ENCODE data around the gene RGS3. TPM values are rescaled to one million over a fixed set of nuclear protein-coding genes. Genes with fewer than 3 reads are reported as not detected.

RGS3 gene
- total and polyA plus RNA-seq, 2 of the 13 experiments (the other 11 are each of a cell fraction or from before 2014, with no cell fraction given), result 17.1 to 28.8 TPM

DNA sequence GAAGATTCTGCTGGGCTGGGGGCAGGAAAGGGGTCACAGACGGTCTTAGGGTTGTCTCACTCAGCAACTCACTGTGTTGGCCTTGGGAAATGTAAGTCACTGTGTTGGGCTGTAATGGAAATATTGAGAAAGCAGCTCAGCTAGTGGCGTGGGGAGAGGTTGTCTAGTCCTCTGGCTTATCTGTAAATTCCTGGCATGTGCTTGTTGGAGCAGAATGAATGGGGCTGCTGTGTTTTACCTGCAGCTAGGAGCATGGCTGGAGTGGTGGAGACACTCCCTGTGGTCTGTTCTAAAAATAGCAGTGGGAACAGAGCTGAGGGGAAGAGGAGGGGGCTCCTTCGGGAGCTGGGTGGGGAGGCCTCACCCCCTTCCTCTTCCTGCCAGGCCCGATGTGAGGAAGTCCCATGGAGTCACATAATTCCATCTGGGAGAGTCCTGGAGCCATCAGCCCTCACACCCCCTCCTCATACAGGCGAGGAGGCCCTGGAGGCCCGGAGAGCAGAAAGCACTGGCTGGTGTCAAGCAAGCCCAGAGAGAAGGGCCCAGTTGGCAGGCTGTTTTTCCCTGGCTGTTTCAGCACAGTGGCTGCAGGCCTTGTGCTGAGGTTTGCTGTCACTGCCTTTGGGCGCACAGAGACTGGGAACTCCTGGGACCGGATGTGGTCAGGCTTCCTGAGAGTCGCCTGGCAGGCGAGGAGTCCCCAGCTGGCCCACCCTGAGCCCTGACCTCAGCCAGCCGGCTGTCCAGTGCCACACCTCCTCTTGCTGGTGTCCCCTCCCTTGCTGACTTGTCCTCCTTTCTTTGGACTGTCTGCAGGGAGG, 84.9 kb downstream of the RGS3 start (continued):
- TF ChIP-seq NCOA5 (CRISPR knock-in tag; IDR thresholded peaks at IDR 0.05) (no peak), ATF1 (CRISPR knock-in tag; IDR thresholded peaks at IDR 0.05) (no peak), ZSCAN21 (CRISPR knock-in tag; IDR thresholded peaks at IDR 0.05; ENCODE audit: borderline replicate concordance) (no peak), ZNF788 (CRISPR knock-in tag; IDR thresholded peaks at IDR 0.05; ENCODE audit: borderline replicate concordance) (no peak), KAT2B (IDR thresholded peaks at IDR 0.05; ENCODE audit: borderline replicate concordance, low read depth, low read length) (no peak), RAD51 (IDR thresholded peaks at IDR 0.05; ENCODE audit: borderline replicate concordance) (no peak), MIER2 (CRISPR knock-in tag; IDR thresholded peaks at IDR 0.05) (no peak), SIX4 (CRISPR knock-in tag; IDR thresholded peaks at IDR 0.05) (0 out of 2 replicates have a peak, but pooled peaks have one; percentile 39), ZBTB1 (CRISPR knock-in tag; IDR thresholded peaks at IDR 0.05; ENCODE audit: borderline replicate concordance) (no peak), ZSCAN20 (CRISPR knock-in tag; IDR thresholded peaks at IDR 0.05; ENCODE audit: borderline replicate concordance) (no peak), NRL (CRISPR knock-in tag; IDR thresholded peaks at IDR 0.05; ENCODE audit: borderline replicate concordance) (0 out of 2 replicates have a peak, but pooled peaks have one; percentile 33), TBP (CRISPR knock-in tag; IDR thresholded peaks at IDR 0.05) (no peak), ZBTB20 (CRISPR knock-in tag; IDR thresholded peaks at IDR 0.05; ENCODE audit: borderline replicate concordance, low read depth) (no peak), SIX1 (CRISPR knock-in tag; IDR thresholded peaks at IDR 0.05; ENCODE audit: borderline replicate concordance) (no peak)
- TF ChIP-seq, protein P1, sequence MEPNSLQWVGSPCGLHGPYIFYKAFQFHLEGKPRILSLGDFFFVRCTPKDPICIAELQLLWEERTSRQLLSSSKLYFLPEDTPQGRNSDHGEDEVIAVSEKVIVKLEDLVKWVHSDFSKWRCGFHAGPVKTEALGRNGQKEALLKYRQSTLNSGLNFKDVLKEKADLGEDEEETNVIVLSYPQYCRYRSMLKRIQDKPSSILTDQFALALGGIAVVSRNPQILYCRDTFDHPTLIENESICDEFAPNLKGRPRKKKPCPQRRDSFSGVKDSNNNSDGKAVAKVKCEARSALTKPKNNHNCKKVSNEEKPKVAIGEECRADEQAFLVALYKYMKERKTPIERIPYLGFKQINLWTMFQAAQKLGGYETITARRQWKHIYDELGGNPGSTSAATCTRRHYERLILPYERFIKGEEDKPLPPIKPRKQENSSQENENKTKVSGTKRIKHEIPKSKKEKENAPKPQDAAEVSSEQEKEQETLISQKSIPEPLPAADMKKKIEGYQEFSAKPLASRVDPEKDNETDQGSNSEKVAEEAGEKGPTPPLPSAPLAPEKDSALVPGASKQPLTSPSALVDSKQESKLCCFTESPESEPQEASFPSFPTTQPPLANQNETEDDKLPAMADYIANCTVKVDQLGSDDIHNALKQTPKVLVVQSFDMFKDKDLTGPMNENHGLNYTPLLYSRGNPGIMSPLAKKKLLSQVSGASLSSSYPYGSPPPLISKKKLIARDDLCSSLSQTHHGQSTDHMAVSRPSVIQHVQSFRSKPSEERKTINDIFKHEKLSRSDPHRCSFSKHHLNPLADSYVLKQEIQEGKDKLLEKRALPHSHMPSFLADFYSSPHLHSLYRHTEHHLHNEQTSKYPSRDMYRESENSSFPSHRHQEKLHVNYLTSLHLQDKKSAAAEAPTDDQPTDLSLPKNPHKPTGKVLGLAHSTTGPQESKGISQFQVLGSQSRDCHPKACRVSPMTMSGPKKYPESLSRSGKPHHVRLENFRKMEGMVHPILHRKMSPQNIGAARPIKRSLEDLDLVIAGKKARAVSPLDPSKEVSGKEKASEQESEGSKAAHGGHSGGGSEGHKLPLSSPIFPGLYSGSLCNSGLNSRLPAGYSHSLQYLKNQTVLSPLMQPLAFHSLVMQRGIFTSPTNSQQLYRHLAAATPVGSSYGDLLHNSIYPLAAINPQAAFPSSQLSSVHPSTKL (CRISPR knock-in tag; IDR thresholded peaks at IDR 0.05), result peak; percentile 68; the same call in 1 of the 2 replicates
- TF ChIP-seq, protein P2, sequence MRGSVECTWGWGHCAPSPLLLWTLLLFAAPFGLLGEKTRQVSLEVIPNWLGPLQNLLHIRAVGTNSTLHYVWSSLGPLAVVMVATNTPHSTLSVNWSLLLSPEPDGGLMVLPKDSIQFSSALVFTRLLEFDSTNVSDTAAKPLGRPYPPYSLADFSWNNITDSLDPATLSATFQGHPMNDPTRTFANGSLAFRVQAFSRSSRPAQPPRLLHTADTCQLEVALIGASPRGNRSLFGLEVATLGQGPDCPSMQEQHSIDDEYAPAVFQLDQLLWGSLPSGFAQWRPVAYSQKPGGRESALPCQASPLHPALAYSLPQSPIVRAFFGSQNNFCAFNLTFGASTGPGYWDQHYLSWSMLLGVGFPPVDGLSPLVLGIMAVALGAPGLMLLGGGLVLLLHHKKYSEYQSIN (CRISPR knock-in tag; IDR thresholded peaks at IDR 0.05; ENCODE audit: borderline replicate concordance), result no peak
- TF ChIP-seq, protein P3, sequence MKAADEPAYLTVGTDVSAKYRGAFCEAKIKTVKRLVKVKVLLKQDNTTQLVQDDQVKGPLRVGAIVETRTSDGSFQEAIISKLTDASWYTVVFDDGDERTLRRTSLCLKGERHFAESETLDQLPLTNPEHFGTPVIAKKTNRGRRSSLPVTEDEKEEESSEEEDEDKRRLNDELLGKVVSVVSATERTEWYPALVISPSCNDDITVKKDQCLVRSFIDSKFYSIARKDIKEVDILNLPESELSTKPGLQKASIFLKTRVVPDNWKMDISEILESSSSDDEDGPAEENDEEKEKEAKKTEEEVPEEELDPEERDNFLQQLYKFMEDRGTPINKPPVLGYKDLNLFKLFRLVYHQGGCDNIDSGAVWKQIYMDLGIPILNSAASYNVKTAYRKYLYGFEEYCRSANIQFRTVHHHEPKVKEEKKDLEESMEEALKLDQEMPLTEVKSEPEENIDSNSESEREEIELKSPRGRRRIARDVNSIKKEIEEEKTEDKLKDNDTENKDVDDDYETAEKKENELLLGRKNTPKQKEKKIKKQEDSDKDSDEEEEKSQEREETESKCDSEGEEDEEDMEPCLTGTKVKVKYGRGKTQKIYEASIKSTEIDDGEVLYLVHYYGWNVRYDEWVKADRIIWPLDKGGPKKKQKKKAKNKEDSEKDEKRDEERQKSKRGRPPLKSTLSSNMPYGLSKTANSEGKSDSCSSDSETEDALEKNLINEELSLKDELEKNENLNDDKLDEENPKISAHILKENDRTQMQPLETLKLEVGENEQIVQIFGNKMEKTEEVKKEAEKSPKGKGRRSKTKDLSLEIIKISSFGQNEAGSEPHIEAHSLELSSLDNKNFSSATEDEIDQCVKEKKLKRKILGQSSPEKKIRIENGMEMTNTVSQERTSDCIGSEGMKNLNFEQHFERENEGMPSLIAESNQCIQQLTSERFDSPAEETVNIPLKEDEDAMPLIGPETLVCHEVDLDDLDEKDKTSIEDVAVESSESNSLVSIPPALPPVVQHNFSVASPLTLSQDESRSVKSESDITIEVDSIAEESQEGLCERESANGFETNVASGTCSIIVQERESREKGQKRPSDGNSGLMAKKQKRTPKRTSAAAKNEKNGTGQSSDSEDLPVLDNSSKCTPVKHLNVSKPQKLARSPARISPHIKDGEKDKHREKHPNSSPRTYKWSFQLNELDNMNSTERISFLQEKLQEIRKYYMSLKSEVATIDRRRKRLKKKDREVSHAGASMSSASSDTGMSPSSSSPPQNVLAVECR (CRISPR knock-in tag; IDR thresholded peaks at IDR 0.05; ENCODE audit: borderline replicate concordance), result peak; percentile 25; the same call in 1 of the 2 replicates
- TF ChIP-seq, protein P4, sequence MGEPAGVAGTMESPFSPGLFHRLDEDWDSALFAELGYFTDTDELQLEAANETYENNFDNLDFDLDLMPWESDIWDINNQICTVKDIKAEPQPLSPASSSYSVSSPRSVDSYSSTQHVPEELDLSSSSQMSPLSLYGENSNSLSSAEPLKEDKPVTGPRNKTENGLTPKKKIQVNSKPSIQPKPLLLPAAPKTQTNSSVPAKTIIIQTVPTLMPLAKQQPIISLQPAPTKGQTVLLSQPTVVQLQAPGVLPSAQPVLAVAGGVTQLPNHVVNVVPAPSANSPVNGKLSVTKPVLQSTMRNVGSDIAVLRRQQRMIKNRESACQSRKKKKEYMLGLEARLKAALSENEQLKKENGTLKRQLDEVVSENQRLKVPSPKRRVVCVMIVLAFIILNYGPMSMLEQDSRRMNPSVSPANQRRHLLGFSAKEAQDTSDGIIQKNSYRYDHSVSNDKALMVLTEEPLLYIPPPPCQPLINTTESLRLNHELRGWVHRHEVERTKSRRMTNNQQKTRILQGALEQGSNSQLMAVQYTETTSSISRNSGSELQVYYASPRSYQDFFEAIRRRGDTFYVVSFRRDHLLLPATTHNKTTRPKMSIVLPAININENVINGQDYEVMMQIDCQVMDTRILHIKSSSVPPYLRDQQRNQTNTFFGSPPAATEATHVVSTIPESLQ (CRISPR knock-in tag; conservative IDR thresholded peaks at IDR 0.05), result no peak
